IMR-90 (cell line): Measurements from ENCODE around the gene MTMR8. TPM values are rescaled to one million over a fixed set of nuclear protein-coding genes. Genes with fewer than 3 reads are reported as not detected.

Experiments used
- polyA plus RNA-seq, 3 experiments: library from polyadenylated mRNA; depleted of rRNA; stranded (reverse); fragments of >200 nt; gene quantifications; 2 replicates each; pipeline ENCODE4 v1.2.3, GENCODE V29; 2012; ENCODE audit warnings: low replicate concordance in 1 of 3
- total RNA-seq: library from RNA; depleted of rRNA; stranded (reverse); fragments of >200 nt; gene quantifications from 2 replicates; pipeline ENCODE4 v1.2.3, GENCODE V29; 2012; rRNA removed

Gene MTMR8
- total and polyA plus RNA-seq, 2 of the 4 experiments (the other 2 are of a cell fraction): not detected

Other genes starting within 250 kb of the MTMR8 start
- gene AMER1, start 189.7 kb downstream of the MTMR8 start, total RNA-seq: 1.7 and 2.2 TPM in 2 replicates
- 1.2 and 1.3 TPM in 2 replicates for gene AMER1, start 189.7 kb downstream of the MTMR8 start, polyA plus RNA-seq (2012; rRNA removed)
- not detected in 2 replicates for gene ASB12, start 164.8 kb downstream of the MTMR8 start, total RNA-seq
- gene ASB12, start 164.8 kb downstream of the MTMR8 start, polyA plus RNA-seq (2012; rRNA removed): not detected in 2 replicates